Natural killer cell (primary cell): ENCODE measurements around the gene CATSPERZ. TPM values are rescaled to one million over a fixed set of nuclear protein-coding genes. Genes with fewer than 3 reads are reported as not detected.

ENCODE experiments used
- ATAC-seq, 3 donors: fragments of 150-1000 bp in 2 of 3; fragments of 200-7000 bp in 1 of 3; cut with Tn5 transposase; 1 replicate in 1 of 3; 2 replicates in 2 of 3; pipeline ENCODE4 v1.10.0; 2021; ENCODE audit warnings: mild to moderate bottlenecking in 2 of 3, moderate library complexity in 2 of 3
- DNase-seq, 2 donors: peaks; one replicate each; pipeline versions ENCODE4 v3.0.0 to v3.0.0-alpha.2; 2013 to 2021; ENCODE audit warnings: mixed read lengths in 1 of 2
- H3K27ac ChIP-seq: one replicate; pipeline ENCODE4 v1.5.1; 2013; ENCODE audit warnings: mild to moderate bottlenecking, low read length
- H3K27me3 ChIP-seq: one replicate; pipeline ENCODE4 v1.6.1; 2013; ENCODE audit warnings: low read length; ENCODE audit not compliant: control insufficient read depth, insufficient read depth
- H3K36me3 ChIP-seq: one replicate; pipeline ENCODE4 v1.6.1; 2013; ENCODE audit warnings: low read length; ENCODE audit not compliant: control insufficient read depth, insufficient read depth
- H3K4me1 ChIP-seq: one replicate; pipeline ENCODE4 v1.6.1; 2013; ENCODE audit warnings: low read length; ENCODE audit not compliant: control insufficient read depth, insufficient read depth
- H3K4me3 ChIP-seq: one replicate; pipeline ENCODE4 v1.5.1; 2013; ENCODE audit warnings: low read length
- H3K9me3 ChIP-seq: one replicate; pipeline ENCODE4 v1.6.1; 2013; ENCODE audit warnings: low read length; ENCODE audit not compliant: control insufficient read depth, insufficient read depth
- H3K27ac Mint-ChIP-seq, 2 donors: one replicate each; pipeline ENCODE4 v1.8.0; 2022; ENCODE audit warnings: mild to moderate bottlenecking in 2 of 2, mixed read lengths in 2 of 2, moderate library complexity in 1 of 2
- H3K27me3 Mint-ChIP-seq, 2 donors: one replicate each; pipeline ENCODE4 v1.8.0; 2022; ENCODE audit warnings: low read depth in 2 of 2, mixed read lengths in 2 of 2
- H3K36me3 Mint-ChIP-seq: one replicate; pipeline ENCODE4 v1.8.0; 2022; ENCODE audit warnings: mixed read lengths
- H3K4me1 Mint-ChIP-seq, 2 donors: one replicate each; pipeline ENCODE4 v1.8.0; 2022; ENCODE audit warnings: mixed read lengths in 2 of 2
- H3K4me3 Mint-ChIP-seq: one replicate; pipeline ENCODE4 v1.8.0; 2022; ENCODE audit warnings: mild to moderate bottlenecking, moderate library complexity, mixed read lengths
- H3K9me3 Mint-ChIP-seq, 2 donors: one replicate each; pipeline ENCODE4 v1.8.0; 2022; ENCODE audit warnings: mixed read lengths in 2 of 2
- CTCF ChIP-seq: fragments of 200-600 bp; IDR thresholded peaks from one replicate; pipeline ENCODE4 v1.8.0; 2022; ENCODE audit warnings: antibody characterized with exemption
- WGBS: methylation state at CpG from one replicate; pipeline ENCODE4 v1.1.7; 2013; ENCODE audit warnings: missing lambda C conversion rate; ENCODE audit not compliant: insufficient coverage; 5-methylcytosine and 5-hydroxymethylcytosine counted together
- intact Hi-C: fragments of 100-400 bp; cut with micrococcal nuclease; formaldehyde crosslinking; loops from one replicate; pipeline ENCODE4 v1.14.2; 2022
- total RNA-seq, 4 donors: library from RNA; stranded (reverse); fragments of 120-200 nt in 1 of 4; gene quantifications; one replicate each; pipeline versions ENCODE4 v1.2.3 to v1.2.4, GENCODE V29; 2013 to 2022

Gene CATSPERZ
- total RNA-seq, 3 donors from 2014 or later (not counting 1 experiment from before 2014, with no cell fraction given) = 0.80 to 0.90 TPM; not detected in 1

- Mint-ChIP-seq H3K9me3 (no peaks in the 10 kb centered on the region), H3K27me3 (no peaks in the 10 kb centered on the region), H3K36me3 (no peaks in the 10 kb centered on the region), H3K27ac (peak overlapping the region in 1 of 2 donors; percentile 98), H3K4me1 (peaks cover 28 to 63% of the 10 kb centered on the region in 2 donors), H3K4me3 (no peak overlapping the region)
- no peak overlapping the region for H3K4me3 ChIP-seq
- intact Hi-C loops = loop anchor here (5.0 kb wide), 2 partner anchors 36 to 136 kb away; partner anchors contain the start of genes ESRRA and FERMT3
- WGBS = 84% methylated on average over 28 of the region's 29 CpGs
- TF ChIP-seq CTCF = no peak
- DNase-seq = peak in 1 of 2 donors; percentile 14
- H3K4me1 ChIP-seq = peaks cover 48% of the 10 kb centered on the region
- H3K36me3 ChIP-seq = peaks cover 49% of the 10 kb centered on the region
- H3K27me3 ChIP-seq = no peaks in the 10 kb centered on the region
- no peak overlapping the region for H3K27ac ChIP-seq
- H3K9me3 ChIP-seq = no peaks in the 10 kb centered on the region
- ATAC-seq = peak in 1 of 3 donors; percentile 2
Observed at GRCh38 chr11:64342869-64343745, 42.9 kb downstream of the CATSPERZ start.

- intact Hi-C loops = loop anchor here (5.0 kb wide), 2 partner anchors 37 to 137 kb away; partner anchors contain the start of genes ESRRA and FERMT3
- no peak overlapping the region for H3K27ac ChIP-seq
- no peak for TF ChIP-seq CTCF
- H3K27me3 ChIP-seq = no peaks in the 10 kb centered on the region
- Mint-ChIP-seq H3K36me3 (no peaks in the 10 kb centered on the region), H3K4me1 (peaks cover 26 to 59% of the 10 kb centered on the region in 2 donors), H3K4me3 (no peak overlapping the region), H3K27ac (no peak overlapping the region), H3K27me3 (no peaks in the 10 kb centered on the region), H3K9me3 (no peaks in the 10 kb centered on the region)
- no peak overlapping the region for H3K4me3 ChIP-seq
- 95% methylated on average over 18 of the region's 18 CpGs for WGBS
- H3K4me1 ChIP-seq = peaks cover 45% of the 10 kb centered on the region
- H3K9me3 ChIP-seq = no peaks in the 10 kb centered on the region
- ATAC-seq = no peak
- peaks cover 49% of the 10 kb centered on the region for H3K36me3 ChIP-seq
- peak in 1 of 2 donors; percentile 29 for DNase-seq
Observed at GRCh38 chr11:64343767-64344559, 43.8 kb downstream of the CATSPERZ start.

- no peak for TF ChIP-seq CTCF
- WGBS = 97% methylated on average over 28 of the region's 28 CpGs
- peaks cover 37% of the 10 kb centered on the region for H3K4me1 ChIP-seq
- Mint-ChIP-seq H3K27ac (no peak overlapping the region), H3K4me1 (peaks cover 18 to 50% of the 10 kb centered on the region in 2 donors), H3K36me3 (no peaks in the 10 kb centered on the region), H3K9me3 (no peaks in the 10 kb centered on the region), H3K4me3 (no peak overlapping the region), H3K27me3 (no peaks in the 10 kb centered on the region)
- DNase-seq (no peak), ATAC-seq (no peak)
- no peaks in the 10 kb centered on the region for H3K27me3 ChIP-seq
- no peak overlapping the region for H3K27ac ChIP-seq
- no peak overlapping the region for H3K4me3 ChIP-seq
- H3K9me3 ChIP-seq = no peaks in the 10 kb centered on the region
- peaks cover 52% of the 10 kb centered on the region for H3K36me3 ChIP-seq
- intact Hi-C loops = loop anchor here (5.0 kb wide), 2 partner anchors 37 to 137 kb away; partner anchors contain the start of genes ESRRA and FERMT3
Observed at GRCh38 chr11:64344787-64345186, 44.6 kb downstream of the CATSPERZ start.
